Activated T-cell treated with anti-CD3 and anti-CD28 coated beads, Interleukin-2, amount 50 U/mL, for 24 hours (primary cell): ENCODE measurements around the gene PRKCE.

ENCODE experiments used
- DNase-seq: peaks from one replicate; pipeline ENCODE4 v3.0.0-alpha.2; 2020
- H3K27ac Mint-ChIP-seq: 2 replicates; pipeline ENCODE4 v1.8.0; 2020; ENCODE audit warnings: mild to moderate bottlenecking, mixed read lengths
- H3K27me3 Mint-ChIP-seq: 2 replicates; pipeline ENCODE4 v1.8.0; 2020; ENCODE audit warnings: mixed read lengths
- H3K36me3 Mint-ChIP-seq: 2 replicates; pipeline ENCODE4 v1.8.0; 2020; ENCODE audit warnings: low read depth, mixed read lengths
- H3K4me1 Mint-ChIP-seq: 2 replicates; pipeline ENCODE4 v1.8.0; 2020; ENCODE audit warnings: low read depth, mixed read lengths
- H3K4me3 Mint-ChIP-seq: 2 replicates; pipeline ENCODE4 v1.8.0; 2020; ENCODE audit warnings: mild to moderate bottlenecking, moderate library complexity, mixed read lengths
- H3K9me3 Mint-ChIP-seq: 2 replicates; pipeline ENCODE4 v1.8.0; 2020; ENCODE audit warnings: mixed read lengths

The PRKCE gene

GRCh38 chr2:45825001-45825651 is 173.7 kb downstream of the PRKCE start:
- no peak overlapping the region for H3K4me3 Mint-ChIP-seq
- no peak for DNase-seq
- peaks cover 19% of the 10 kb centered on the region for H3K4me1 Mint-ChIP-seq
- peaks cover 6% of the 10 kb centered on the region for H3K9me3 Mint-ChIP-seq
- H3K36me3 Mint-ChIP-seq = peaks cover 2% of the 10 kb centered on the region
- no peak overlapping the region for H3K27ac Mint-ChIP-seq
- no peaks in the 10 kb centered on the region for H3K27me3 Mint-ChIP-seq

GRCh38 chr2:45826460-45826859 is 175.0 kb downstream of the PRKCE start:
- Mint-ChIP-seq H3K9me3 (peaks cover 19% of the 10 kb centered on the region), H3K4me3 (no peak overlapping the region), H3K36me3 (peaks cover 7% of the 10 kb centered on the region), H3K27ac (no peak overlapping the region), H3K27me3 (no peaks in the 10 kb centered on the region), H3K4me1 (peaks cover 18% of the 10 kb centered on the region)
- DNase-seq = no peak

- H3K27ac Mint-ChIP-seq = no peak overlapping the region
- H3K4me1 Mint-ChIP-seq = peaks cover 13% of the 10 kb centered on the region
- no peaks in the 10 kb centered on the region for H3K27me3 Mint-ChIP-seq
- peaks cover 7% of the 10 kb centered on the region for H3K36me3 Mint-ChIP-seq
- H3K4me3 Mint-ChIP-seq = no peak overlapping the region
- peaks cover 19% of the 10 kb centered on the region for H3K9me3 Mint-ChIP-seq
- no peak for DNase-seq
These were observed 175.6 kb downstream of the PRKCE start for GRCh38 chr2:45826884-45827635.

- DNase-seq = no peak
- Mint-ChIP-seq H3K4me3 (no peak overlapping the region), H3K36me3 (peaks cover 7% of the 10 kb centered on the region), H3K27ac (no peak overlapping the region), H3K4me1 (peaks cover 2% of the 10 kb centered on the region), H3K9me3 (peaks cover 19% of the 10 kb centered on the region), H3K27me3 (no peaks in the 10 kb centered on the region)
These were observed 178.8 kb downstream of the PRKCE start for GRCh38 chr2:45830322-45830721.

- H3K27me3 Mint-ChIP-seq = no peaks in the 10 kb centered on the region
- H3K9me3 Mint-ChIP-seq = peaks cover 19% of the 10 kb centered on the region
- peaks cover 7% of the 10 kb centered on the region for H3K36me3 Mint-ChIP-seq
- H3K4me1 Mint-ChIP-seq = no peaks in the 10 kb centered on the region
- no peak for DNase-seq
- no peak overlapping the region for H3K27ac Mint-ChIP-seq
- no peak overlapping the region for H3K4me3 Mint-ChIP-seq
These were observed 182.0 kb downstream of the PRKCE start for GRCh38 chr2:45833301-45833967.

GRCh38 chr2:45833968-45834344 is 182.5 kb downstream of the PRKCE start:
- H3K4me3 Mint-ChIP-seq = no peak overlapping the region
- no peak overlapping the region for H3K27ac Mint-ChIP-seq
- H3K27me3 Mint-ChIP-seq = no peaks in the 10 kb centered on the region
- H3K36me3 Mint-ChIP-seq = peaks cover 7% of the 10 kb centered on the region
- no peak for DNase-seq
- no peaks in the 10 kb centered on the region for H3K4me1 Mint-ChIP-seq
- H3K9me3 Mint-ChIP-seq = peaks cover 19% of the 10 kb centered on the region

- no peaks in the 10 kb centered on the region for H3K4me1 Mint-ChIP-seq
- peaks cover 16% of the 10 kb centered on the region for H3K9me3 Mint-ChIP-seq
- DNase-seq = no peak
- H3K36me3 Mint-ChIP-seq = peaks cover 7% of the 10 kb centered on the region
- no peak overlapping the region for H3K27ac Mint-ChIP-seq
- H3K4me3 Mint-ChIP-seq = no peak overlapping the region
- H3K27me3 Mint-ChIP-seq = no peaks in the 10 kb centered on the region
These were observed 182.9 kb downstream of the PRKCE start for GRCh38 chr2:45834372-45834771.

GRCh38 chr2:45834858-45835257 is 183.4 kb downstream of the PRKCE start:
- Mint-ChIP-seq H3K4me1 (no peaks in the 10 kb centered on the region), H3K27me3 (no peaks in the 10 kb centered on the region), H3K27ac (no peak overlapping the region), H3K4me3 (no peak overlapping the region), H3K36me3 (peaks cover 7% of the 10 kb centered on the region), H3K9me3 (peaks cover 15% of the 10 kb centered on the region)
- DNase-seq = no peak

- no peaks in the 10 kb centered on the region for H3K36me3 Mint-ChIP-seq
- H3K4me1 Mint-ChIP-seq = no peaks in the 10 kb centered on the region
- peaks cover 1% of the 10 kb centered on the region for H3K9me3 Mint-ChIP-seq
- no peak overlapping the region for H3K4me3 Mint-ChIP-seq
- no peak overlapping the region for H3K27ac Mint-ChIP-seq
- H3K27me3 Mint-ChIP-seq = no peaks in the 10 kb centered on the region
- DNase-seq = no peak
These were observed 184.8 kb downstream of the PRKCE start for GRCh38 chr2:45836316-45836715.

- Mint-ChIP-seq H3K9me3 (no peaks in the 10 kb centered on the region), H3K36me3 (no peaks in the 10 kb centered on the region), H3K27me3 (no peaks in the 10 kb centered on the region), H3K4me1 (peaks cover under 1% of the 10 kb centered on the region), H3K27ac (no peak overlapping the region), H3K4me3 (no peak overlapping the region)
- no peak for DNase-seq
These were observed 185.3 kb downstream of the PRKCE start for GRCh38 chr2:45836740-45837139.

GRCh38 chr2:45837812-45838341 is 186.4 kb downstream of the PRKCE start:
- no peak overlapping the region for H3K4me3 Mint-ChIP-seq
- no peaks in the 10 kb centered on the region for H3K9me3 Mint-ChIP-seq
- H3K36me3 Mint-ChIP-seq = no peaks in the 10 kb centered on the region
- H3K27me3 Mint-ChIP-seq = no peaks in the 10 kb centered on the region
- no peak overlapping the region for H3K27ac Mint-ChIP-seq
- no peak for DNase-seq
- H3K4me1 Mint-ChIP-seq = peaks cover 5% of the 10 kb centered on the region

- H3K36me3 Mint-ChIP-seq = no peaks in the 10 kb centered on the region
- peaks cover 16% of the 10 kb centered on the region for H3K4me1 Mint-ChIP-seq
- no peak overlapping the region for H3K27ac Mint-ChIP-seq
- DNase-seq = no peak
- no peak overlapping the region for H3K4me3 Mint-ChIP-seq
- H3K9me3 Mint-ChIP-seq = no peaks in the 10 kb centered on the region
- no peaks in the 10 kb centered on the region for H3K27me3 Mint-ChIP-seq
These were observed 188.2 kb downstream of the PRKCE start for GRCh38 chr2:45839508-45840251.

- DNase-seq = no peak
- Mint-ChIP-seq H3K4me3 (no peak overlapping the region), H3K4me1 (peaks cover 18% of the 10 kb centered on the region), H3K9me3 (no peaks in the 10 kb centered on the region), H3K36me3 (no peaks in the 10 kb centered on the region), H3K27me3 (no peaks in the 10 kb centered on the region), H3K27ac (no peak overlapping the region)
These were observed 189.0 kb downstream of the PRKCE start for GRCh38 chr2:45840481-45840880.

GRCh38 chr2:45841752-45842407 is 190.4 kb downstream of the PRKCE start:
- Mint-ChIP-seq H3K9me3 (no peaks in the 10 kb centered on the region), H3K27ac (no peak overlapping the region), H3K27me3 (no peaks in the 10 kb centered on the region), H3K4me1 (peaks cover 18% of the 10 kb centered on the region), H3K36me3 (no peaks in the 10 kb centered on the region), H3K4me3 (no peak overlapping the region)
- no peak for DNase-seq
